OCI-LY7 (cell line): ENCODE measurements around the gene VAC14. TPM values are rescaled to one million over a fixed set of nuclear protein-coding genes. Genes with fewer than 3 reads are reported as not detected.
"Not testable (repeated sequence)": the region's sequence is repeated elsewhere in the genome, so short reads cannot be mapped to it uniquely, and the experiment has no call there.

Experiments
- BruUV-seq: library from RNA; stranded (reverse); fragments of 400-500 nt; replicated peaks from 2 replicates; lab custom pipeline; 2021; lab: Mats Ljungman, UMichigan
- CTCF ChIA-PET: fragments of 300-600 bp; sonication (Branson Sonifier 250); formaldehyde crosslinking; loops from one replicate; lab custom pipeline; 2022; ENCODE audit warnings: antibody characterized with exemption; ENCODE audit not compliant: unreplicated experiment; lab: Charles Lee
- POLR2A ChIA-PET: fragments of 300-600 bp; sonication (Branson Sonifier 250); formaldehyde crosslinking; loops from one replicate; lab custom pipeline; 2022; ENCODE audit warnings: antibody characterized with exemption; lab: Charles Lee
- DNase-seq: peaks from one replicate; pipeline ENCODE4 v3.0.0-alpha.2; 2015; ENCODE audit warnings: low spot score
- H2AFZ ChIP-seq: fragments of 200-600 bp; sonication (generic), shearing (Covaris generic); 2 replicates; pipeline ENCODE4 v1.6.1; 2014; ENCODE audit warnings: mild to moderate bottlenecking, antibody characterized with exemption, low read length, moderate library complexity
- H3K27ac ChIP-seq: fragments of 200-600 bp; sonication (generic); 2 replicates; pipeline ENCODE4 v1.5.1; 2014; ENCODE audit warnings: mixed run types, low read depth, mild to moderate bottlenecking, moderate library complexity, low read length, inconsistent platforms; ENCODE audit not compliant: poor library complexity, severe bottlenecking
- H3K36me3 ChIP-seq: fragments of 200-600 bp; sonication (generic); 2 replicates; pipeline ENCODE4 v1.6.1; 2014; ENCODE audit warnings: mild to moderate bottlenecking, antibody characterized with exemption, low read length, moderate library complexity, mixed read lengths; ENCODE audit not compliant: insufficient read depth
- H3K4me1 ChIP-seq: fragments of 200-600 bp; sonication (generic); 2 replicates; pipeline ENCODE4 v1.5.1; 2014; ENCODE audit warnings: mild to moderate bottlenecking, low read length; ENCODE audit not compliant: insufficient read depth, poor library complexity, severe bottlenecking
- H3K4me2 ChIP-seq: fragments of 200-600 bp; sonication (generic); 2 replicates; pipeline ENCODE4 v1.6.1; 2014; ENCODE audit warnings: mild to moderate bottlenecking, low read length
- H3K4me3 ChIP-seq: fragments of 200-600 bp; sonication (generic); 2 replicates; pipeline ENCODE4 v1.5.1; 2014; ENCODE audit warnings: mild to moderate bottlenecking, low read depth, low read length; ENCODE audit not compliant: poor library complexity, severe bottlenecking
- H3K79me2 ChIP-seq: fragments of 200-600 bp; sonication (generic); 2 replicates; pipeline ENCODE4 v1.6.1; 2016; ENCODE audit warnings: low read depth, mild to moderate bottlenecking, low read length, moderate library complexity, mixed read lengths; ENCODE audit not compliant: insufficient read depth
- H3K9me2 ChIP-seq: fragments of 200-600 bp; sonication (generic); 2 replicates; pipeline ENCODE4 v1.6.1; 2016; ENCODE audit warnings: mild to moderate bottlenecking, low read length, mixed read lengths; ENCODE audit not compliant: insufficient read depth
- H3K9me3 ChIP-seq: fragments of 200-600 bp; sonication (generic); 2 replicates; pipeline ENCODE4 v1.6.1; 2014; ENCODE audit warnings: mild to moderate bottlenecking, mixed run types, low read length, mixed read lengths
- H4K20me1 ChIP-seq: fragments of 200-600 bp; sonication (generic); 2 replicates; pipeline ENCODE4 v1.6.1; 2014; ENCODE audit warnings: mild to moderate bottlenecking, antibody characterized with exemption, low read length, moderate library complexity, mixed read lengths; ENCODE audit not compliant: insufficient read depth
- CTCF ChIP-seq: fragments of 200-600 bp; sonication (generic); conservative IDR thresholded peaks from 2 replicates; pipeline ENCODE4 v1.5.1; 2014; ENCODE audit warnings: mild to moderate bottlenecking, antibody characterized with exemption, low read length, moderate library complexity, mixed read lengths
- EZH2phosphoT487 ChIP-seq: fragments of 200-600 bp; sonication (generic); IDR thresholded peaks from 2 replicates; pipeline ENCODE4 v1.6.1; 2018; ENCODE audit warnings: low read depth, borderline replicate concordance, mild to moderate bottlenecking, mixed run types, antibody characterized with exemption, low read length, moderate library complexity, mixed read lengths
- intact Hi-C: fragments of 100-400 bp; cut with micrococcal nuclease; formaldehyde crosslinking; loops from one replicate; pipeline ENCODE4 v1.10.0; 2022; ENCODE audit not compliant: unreplicated experiment
- total RNA-seq, 2 experiments: library from RNA; depleted of rRNA in 1 of 2; stranded (reverse); fragments of >200 nt in 1 of 2; shearing (Covaris generic) in 1 of 2; gene quantifications; 2 replicates each; pipeline ENCODE4 v1.2.3, GENCODE V29; 2014 to 2022

Gene VAC14
- total RNA-seq, 2 experiments from 2014 or later: 37.6 to 43.1 TPM

- no peaks in the 10 kb centered on the region for H3K79me2 ChIP-seq
- CTCF ChIA-PET: no interaction called here
- H3K9me2 ChIP-seq: no peaks in the 10 kb centered on the region
- no peak overlapping the region for H3K4me3 ChIP-seq
- POLR2A ChIA-PET: no interaction called here
- H2AFZ ChIP-seq: no peak overlapping the region
- no TSS peak for BruUV-seq
- no peak overlapping the region for H3K4me2 ChIP-seq
- H3K4me1 ChIP-seq: peaks cover 10% of the 10 kb centered on the region
- H3K9me3 ChIP-seq: no peaks in the 10 kb centered on the region
- TF ChIP-seq EZH2phosphoT487 (no peak), CTCF (no peak)
- no peak for DNase-seq
- intact Hi-C loops: no loop called here
- no peaks in the 10 kb centered on the region for H4K20me1 ChIP-seq
- peaks cover 39% of the 10 kb centered on the region for H3K36me3 ChIP-seq
- H3K27ac ChIP-seq: no peak overlapping the region
Observed at GRCh38 chr16:70745536-70746025, 55.4 kb downstream of the VAC14 start.

GRCh38 chr16:70744366-70744765 lies 56.6 kb downstream of the VAC14 start:
- Histone ChIP-seq H3K4me3 (no peak overlapping the region), H3K9me2 (no peaks in the 10 kb centered on the region), H3K36me3 (peaks cover 39% of the 10 kb centered on the region), H2AFZ (no peak overlapping the region), H3K79me2 (no peaks in the 10 kb centered on the region), H3K9me3 (no peaks in the 10 kb centered on the region), H3K4me2 (no peak overlapping the region), H4K20me1 (no peaks in the 10 kb centered on the region), H3K27ac (no peak overlapping the region), H3K4me1 (peaks cover 10% of the 10 kb centered on the region)
- intact Hi-C loops: no loop called here
- no peak for DNase-seq
- ChIA-PET CTCF (no interaction called here), POLR2A (no interaction called here)
- no TSS peak for BruUV-seq
- no peak for TF ChIP-seq EZH2phosphoT487
- TF ChIP-seq CTCF: no peak

GRCh38 chr16:70743791-70744190 lies 57.2 kb downstream of the VAC14 start:
- POLR2A ChIA-PET: no interaction called here
- Histone ChIP-seq H3K9me3 (no peaks in the 10 kb centered on the region), H3K9me2 (no peaks in the 10 kb centered on the region), H3K79me2 (no peaks in the 10 kb centered on the region), H3K27ac (no peak overlapping the region), H4K20me1 (no peaks in the 10 kb centered on the region), H3K36me3 (peaks cover 39% of the 10 kb centered on the region), H3K4me1 (peaks cover 10% of the 10 kb centered on the region), H2AFZ (no peak overlapping the region), H3K4me2 (no peak overlapping the region), H3K4me3 (no peak overlapping the region)
- TF ChIP-seq CTCF (no peak), EZH2phosphoT487 (no peak)
- DNase-seq: no peak
- CTCF ChIA-PET: no interaction called here
- intact Hi-C loops: no loop called here
- BruUV-seq: no TSS peak

GRCh38 chr16:70742967-70743366 lies 58.0 kb downstream of the VAC14 start:
- POLR2A ChIA-PET: interaction anchor here (0.6 kb wide), 1 partner anchor 858 kb away, joined by 3 read pairs; no protein-coding TSS in a partner anchor
- H4K20me1 ChIP-seq, DNase-seq, H2AFZ ChIP-seq, intact Hi-C loops, H3K9me2 ChIP-seq, BruUV-seq, H3K4me3 ChIP-seq, H3K27ac ChIP-seq, CTCF ChIA-PET, H3K4me2 ChIP-seq, H3K79me2 ChIP-seq, H3K9me3 ChIP-seq: not testable (repeated sequence)
- H3K36me3 ChIP-seq: peaks cover 34% of the 10 kb centered on the region
- peaks cover 14% of the 10 kb centered on the region for H3K4me1 ChIP-seq
